ENCODE measurements around the gene TLE5.

The TLE5 gene

DNA sequence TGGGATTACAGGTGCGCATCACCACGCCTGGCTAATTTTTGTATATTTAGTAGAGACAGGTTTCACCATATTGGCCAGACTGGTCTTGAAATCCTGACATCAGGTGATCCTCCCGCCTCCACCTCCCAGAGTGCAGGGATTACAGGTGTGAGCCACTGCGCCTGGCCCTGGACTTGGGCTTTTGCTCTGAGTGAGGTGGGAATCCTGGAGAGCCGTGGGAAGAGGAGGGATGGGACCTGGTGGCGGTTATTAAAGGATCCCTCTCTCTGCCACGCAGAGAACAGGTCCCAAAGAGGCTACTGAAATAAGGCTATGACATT lies 1.7 kb upstream of the TLE5 start (continued):
- TF ChIP-seq POU6F1 (CRISPR knock-in tag; IDR thresholded peaks at IDR 0.05; ENCODE audit: borderline replicate concordance, low read depth): no peak
- no peak for TF ChIP-seq ZFP3 (CRISPR knock-in tag; IDR thresholded peaks at IDR 0.05)
- TF ChIP-seq, protein P1, sequence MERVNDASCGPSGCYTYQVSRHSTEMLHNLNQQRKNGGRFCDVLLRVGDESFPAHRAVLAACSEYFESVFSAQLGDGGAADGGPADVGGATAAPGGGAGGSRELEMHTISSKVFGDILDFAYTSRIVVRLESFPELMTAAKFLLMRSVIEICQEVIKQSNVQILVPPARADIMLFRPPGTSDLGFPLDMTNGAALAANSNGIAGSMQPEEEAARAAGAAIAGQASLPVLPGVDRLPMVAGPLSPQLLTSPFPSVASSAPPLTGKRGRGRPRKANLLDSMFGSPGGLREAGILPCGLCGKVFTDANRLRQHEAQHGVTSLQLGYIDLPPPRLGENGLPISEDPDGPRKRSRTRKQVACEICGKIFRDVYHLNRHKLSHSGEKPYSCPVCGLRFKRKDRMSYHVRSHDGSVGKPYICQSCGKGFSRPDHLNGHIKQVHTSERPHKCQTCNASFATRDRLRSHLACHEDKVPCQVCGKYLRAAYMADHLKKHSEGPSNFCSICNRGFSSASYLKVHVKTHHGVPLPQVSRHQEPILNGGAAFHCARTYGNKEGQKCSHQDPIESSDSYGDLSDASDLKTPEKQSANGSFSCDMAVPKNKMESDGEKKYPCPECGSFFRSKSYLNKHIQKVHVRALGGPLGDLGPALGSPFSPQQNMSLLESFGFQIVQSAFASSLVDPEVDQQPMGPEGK (CRISPR knock-in tag; IDR thresholded peaks at IDR 0.05; ENCODE audit: borderline replicate concordance): no peak

GRCh38 chr19:3061182-3062161 lies 823 bp downstream of the TLE5 start:
- no peak for TF ChIP-seq ZFP3 (CRISPR knock-in tag; IDR thresholded peaks at IDR 0.05)
- TF ChIP-seq, protein P1 (CRISPR knock-in tag; IDR thresholded peaks at IDR 0.05; ENCODE audit: borderline replicate concordance): peak; percentile 96
- peak; percentile 75 for ATAC-seq

GRCh38 chr19:3060857-3061181 lies 1.5 kb downstream of the TLE5 start:
- TF ChIP-seq BACH2 (CRISPR knock-in tag; IDR thresholded peaks at IDR 0.05; ENCODE audit: borderline replicate concordance) (no peak), SNAI2 (CRISPR knock-in tag; IDR thresholded peaks at IDR 0.05) (no peak), ZFP30 (CRISPR knock-in tag; IDR thresholded peaks at IDR 0.05) (no peak), RARB (CRISPR knock-in tag; IDR thresholded peaks at IDR 0.05) (no peak), TCF4 (CRISPR knock-in tag; IDR thresholded peaks at IDR 0.05; ENCODE audit: borderline replicate concordance) (no peak), ZNF70 (CRISPR knock-in tag; IDR thresholded peaks at IDR 0.05) (no peak), OSR1 (CRISPR knock-in tag; IDR thresholded peaks at IDR 0.05) (no peak), ZNF8 (CRISPR knock-in tag; IDR thresholded peaks at IDR 0.05) (no peak), PPARA (CRISPR knock-in tag; IDR thresholded peaks at IDR 0.05; ENCODE audit: borderline replicate concordance) (no peak), ZNF565 (CRISPR knock-in tag; conservative IDR thresholded peaks at IDR 0.05; ENCODE audit: low read depth) (no peak), CSRNP3 (CRISPR knock-in tag; IDR thresholded peaks at IDR 0.05) (no peak), ESRRG (CRISPR knock-in tag; IDR thresholded peaks at IDR 0.05) (no peak), ZC3H10 (CRISPR knock-in tag; IDR thresholded peaks at IDR 0.05) (no peak), POU6F1 (CRISPR knock-in tag; IDR thresholded peaks at IDR 0.05; ENCODE audit: borderline replicate concordance, low read depth) (no peak), TOX (CRISPR knock-in tag; IDR thresholded peaks at IDR 0.05; ENCODE audit: borderline replicate concordance) (no peak), GLIS3 (CRISPR knock-in tag; IDR thresholded peaks at IDR 0.05) (no peak), ARNTL (CRISPR knock-in tag; IDR thresholded peaks at IDR 0.05; ENCODE audit: borderline replicate concordance, low read depth) (no peak)
- TF ChIP-seq, protein P2, sequence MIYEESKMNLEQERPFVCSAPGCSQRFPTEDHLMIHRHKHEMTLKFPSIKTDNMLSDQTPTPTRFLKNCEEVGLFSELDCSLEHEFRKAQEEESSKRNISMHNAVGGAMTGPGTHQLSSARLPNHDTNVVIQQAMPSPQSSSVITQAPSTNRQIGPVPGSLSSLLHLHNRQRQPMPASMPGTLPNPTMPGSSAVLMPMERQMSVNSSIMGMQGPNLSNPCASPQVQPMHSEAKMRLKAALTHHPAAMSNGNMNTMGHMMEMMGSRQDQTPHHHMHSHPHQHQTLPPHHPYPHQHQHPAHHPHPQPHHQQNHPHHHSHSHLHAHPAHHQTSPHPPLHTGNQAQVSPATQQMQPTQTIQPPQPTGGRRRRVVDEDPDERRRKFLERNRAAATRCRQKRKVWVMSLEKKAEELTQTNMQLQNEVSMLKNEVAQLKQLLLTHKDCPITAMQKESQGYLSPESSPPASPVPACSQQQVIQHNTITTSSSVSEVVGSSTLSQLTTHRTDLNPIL (CRISPR knock-in tag; IDR thresholded peaks at IDR 0.05; ENCODE audit: low read depth): no peak
- TF ChIP-seq, protein P1 (CRISPR knock-in tag; IDR thresholded peaks at IDR 0.05; ENCODE audit: borderline replicate concordance): no peak
- ATAC-seq: no peak

Data from SK-N-SH treated with all-trans-retinoic acid at 6 μM for 48 hours (cell line).